ENCODE data around the gene DSCAML1. TPM values are rescaled to one million over a fixed set of nuclear protein-coding genes. Genes with fewer than 3 reads are reported as not detected.

The DSCAML1 gene
- total RNA-seq, 1 donor from 2014 or later: not detected

- TF ChIP-seq CTCF (IDR thresholded peaks at IDR 0.05): no peak
- H3K27me3 Mint-ChIP-seq (ENCODE audit: unreplicated experiment): peaks cover 73% of the 10 kb centered on the region
- H3K9me3 Mint-ChIP-seq (ENCODE audit: unreplicated experiment): no peaks in the 10 kb centered on the region
- no peak overlapping the region for H3K4me3 Mint-ChIP-seq (ENCODE audit: unreplicated experiment)
- peaks cover 3% of the 10 kb centered on the region for H3K36me3 Mint-ChIP-seq (ENCODE audit: unreplicated experiment)
- peaks cover 4% of the 10 kb centered on the region for H3K4me1 Mint-ChIP-seq (ENCODE audit: unreplicated experiment)
- no peak overlapping the region for H3K27ac Mint-ChIP-seq (ENCODE audit: unreplicated experiment)
- no peak for DNase-seq (ENCODE audit: extremely low spot score, unreplicated experiment)
Measured at GRCh38 chr11:117795638-117796455, 1.2 kb downstream of the DSCAML1 start.

GRCh38 chr11:117794772-117795629, 2.0 kb downstream of the DSCAML1 start:
- Mint-ChIP-seq H3K27ac (ENCODE audit: unreplicated experiment) (no peak overlapping the region), H3K9me3 (ENCODE audit: unreplicated experiment) (no peaks in the 10 kb centered on the region), H3K27me3 (ENCODE audit: unreplicated experiment) (peaks cover 73% of the 10 kb centered on the region), H3K4me3 (ENCODE audit: unreplicated experiment) (no peak overlapping the region), H3K36me3 (ENCODE audit: unreplicated experiment) (peaks cover 3% of the 10 kb centered on the region), H3K4me1 (ENCODE audit: unreplicated experiment) (peaks cover 4% of the 10 kb centered on the region)
- TF ChIP-seq CTCF (IDR thresholded peaks at IDR 0.05): no peak
- no peak for DNase-seq (ENCODE audit: extremely low spot score, unreplicated experiment)

GRCh38 chr11:117794135-117794534, 2.9 kb downstream of the DSCAML1 start:
- Mint-ChIP-seq H3K9me3 (ENCODE audit: unreplicated experiment) (no peaks in the 10 kb centered on the region), H3K27me3 (ENCODE audit: unreplicated experiment) (peaks cover 71% of the 10 kb centered on the region), H3K27ac (ENCODE audit: unreplicated experiment) (no peak overlapping the region), H3K36me3 (ENCODE audit: unreplicated experiment) (peaks cover 3% of the 10 kb centered on the region), H3K4me3 (ENCODE audit: unreplicated experiment) (no peak overlapping the region), H3K4me1 (ENCODE audit: unreplicated experiment) (peaks cover 4% of the 10 kb centered on the region)
- no peak for TF ChIP-seq CTCF (IDR thresholded peaks at IDR 0.05)
- DNase-seq (ENCODE audit: extremely low spot score, unreplicated experiment): no peak

GRCh38 chr11:117793583-117793982, 3.4 kb downstream of the DSCAML1 start:
- Mint-ChIP-seq H3K27ac (ENCODE audit: unreplicated experiment) (no peak overlapping the region), H3K4me3 (ENCODE audit: unreplicated experiment) (no peak overlapping the region), H3K4me1 (ENCODE audit: unreplicated experiment) (peaks cover 4% of the 10 kb centered on the region), H3K36me3 (ENCODE audit: unreplicated experiment) (peaks cover 3% of the 10 kb centered on the region), H3K27me3 (ENCODE audit: unreplicated experiment) (peaks cover 68% of the 10 kb centered on the region), H3K9me3 (ENCODE audit: unreplicated experiment) (no peaks in the 10 kb centered on the region)
- no peak for DNase-seq (ENCODE audit: extremely low spot score, unreplicated experiment)
- no peak for TF ChIP-seq CTCF (IDR thresholded peaks at IDR 0.05)

- H3K27ac Mint-ChIP-seq (ENCODE audit: unreplicated experiment): no peak overlapping the region
- H3K36me3 Mint-ChIP-seq (ENCODE audit: unreplicated experiment): peaks cover 3% of the 10 kb centered on the region
- no peak for TF ChIP-seq CTCF (IDR thresholded peaks at IDR 0.05)
- H3K27me3 Mint-ChIP-seq (ENCODE audit: unreplicated experiment): peaks cover 66% of the 10 kb centered on the region
- DNase-seq (ENCODE audit: extremely low spot score, unreplicated experiment): no peak
- peaks cover 4% of the 10 kb centered on the region for H3K4me1 Mint-ChIP-seq (ENCODE audit: unreplicated experiment)
- no peaks in the 10 kb centered on the region for H3K9me3 Mint-ChIP-seq (ENCODE audit: unreplicated experiment)
- no peak overlapping the region for H3K4me3 Mint-ChIP-seq (ENCODE audit: unreplicated experiment)
Measured at GRCh38 chr11:117792992-117793391, 4.0 kb downstream of the DSCAML1 start.
